Kidney (tissue), 14 donors: Measurements from ENCODE around the gene PNPO. TPM values are rescaled to one million over a fixed set of nuclear protein-coding genes. Genes with fewer than 3 reads are reported as not detected.
A peak's percentile ranks its signal among the peaks of the same experiment; 100 is the strongest.

Experiments
- DNase-seq, 5 donors: peaks; one replicate each; pipeline ENCODE4 v3.0.0-alpha.2; 2013 to 2020
- FAIRE-seq: peaks from 2 replicates; lab custom pipeline; 2012; peaks lifted over from hg19 to GRCh38; lab: Jason Lieb, UNC
- H3K27ac ChIP-seq, 2 donors: one replicate each; pipeline ENCODE4 v1.7.0; 2013; ENCODE audit warnings: low read depth in 2 of 2, low read length in 2 of 2, inconsistent platforms in 1 of 2
- H3K27me3 ChIP-seq: one replicate; pipeline ENCODE4 v1.7.1; 2013; ENCODE audit warnings: low read length, inconsistent platforms; ENCODE audit not compliant: control insufficient read depth, insufficient read depth
- H3K36me3 ChIP-seq, 3 donors: one replicate each; pipeline versions ENCODE4 v1.7.0 to v1.7.1; 2013; ENCODE audit warnings: low read length in 3 of 3, control low read depth in 1 of 3, inconsistent platforms in 1 of 3; ENCODE audit not compliant: insufficient read depth in 3 of 3, control insufficient read depth in 2 of 3
- H3K4me1 ChIP-seq, 3 donors: one replicate each; pipeline versions ENCODE4 v1.7.0 to v1.7.1; 2013; ENCODE audit warnings: low read length in 3 of 3, inconsistent platforms in 1 of 3, low read depth in 1 of 3; ENCODE audit not compliant: control insufficient read depth in 2 of 3, insufficient read depth in 2 of 3
- H3K4me3 ChIP-seq, 3 donors: one replicate each; pipeline versions ENCODE4 v1.7.0 to v1.8.1; 2013; ENCODE audit warnings: low read length in 3 of 3, control low read depth in 1 of 3, inconsistent platforms in 1 of 3
- H3K9ac ChIP-seq, 3 donors: one replicate each; pipeline versions ENCODE4 v1.7.0 to v1.7.1; 2013; ENCODE audit warnings: low read length in 3 of 3, control low read depth in 1 of 3, inconsistent platforms in 1 of 3
- H3K9me3 ChIP-seq, 3 donors: one replicate each; pipeline versions ENCODE4 v1.7.0 to v1.7.1; 2013; ENCODE audit warnings: low read length in 3 of 3, control low read depth in 1 of 3, inconsistent platforms in 1 of 3; ENCODE audit not compliant: control insufficient read depth in 2 of 3, insufficient read depth in 1 of 3
- intact Hi-C: fragments of 100-400 bp; cut with DNase I; formaldehyde crosslinking; loops from one replicate; pipeline ENCODE4 v1.11.1; 2022
- polyA plus RNA-seq: library from polyadenylated mRNA; stranded (reverse); fragments of 350-450 nt; fragmentation: Illumina TruSeq; extraction: RNeasy Lipid Tissue Mini Kit (QIAGEN cat#74804); gene quantifications from one replicate; pipeline ENCODE4 v1.2.3, GENCODE V29; 2014; ENCODE audit warnings: low read depth, low replicate concordance; ENCODE audit not compliant: insufficient read depth
- total RNA-seq: library from RNA; stranded (reverse); fragmentation: NEBNext Ultra II Directional; extraction: Animal tissue kit (Norgen Biotek cat#: 25700); gene quantifications from one replicate; pipeline ENCODE4 v1.2.1, GENCODE V29; 2021
- TF ChIP-seq, protein P1 (sequence below): IDR thresholded peaks from 3 replicates; pipeline ENCODE4 v1.5.1; 2012; ENCODE audit warnings: mild to moderate bottlenecking, moderate library complexity, borderline replicate concordance; ENCODE audit not compliant: insufficient read depth; ENCODE audit errors: extremely low read depth
- donor health status: control.
- donor health status: control.
- donor health status: control.
- donor health status: control.
- donor health status: control.
- donor health status: DM: yes; HTN: yes; CAD: no.
- donor health status: Normal renal cell carcinoma (clear cell type).

PNPO gene
- total and polyA plus RNA-seq, 2 donors from 2014 or later, result 45.1 to 55.8 TPM

- Histone ChIP-seq H3K9ac (no peak overlapping the region), H3K27me3 (no peaks in the 10 kb centered on the region), H3K4me3 (no peak overlapping the region), H3K27ac (no peak overlapping the region), H3K36me3 (no peaks in the 10 kb centered on the region), H3K9me3 (no peaks in the 10 kb centered on the region), H3K4me1 (peaks cover 0 to 2% (median 0%) of the 10 kb centered on the region in 3 donors)
- intact Hi-C loops, result no loop called here
- TF ChIP-seq, protein P1, sequence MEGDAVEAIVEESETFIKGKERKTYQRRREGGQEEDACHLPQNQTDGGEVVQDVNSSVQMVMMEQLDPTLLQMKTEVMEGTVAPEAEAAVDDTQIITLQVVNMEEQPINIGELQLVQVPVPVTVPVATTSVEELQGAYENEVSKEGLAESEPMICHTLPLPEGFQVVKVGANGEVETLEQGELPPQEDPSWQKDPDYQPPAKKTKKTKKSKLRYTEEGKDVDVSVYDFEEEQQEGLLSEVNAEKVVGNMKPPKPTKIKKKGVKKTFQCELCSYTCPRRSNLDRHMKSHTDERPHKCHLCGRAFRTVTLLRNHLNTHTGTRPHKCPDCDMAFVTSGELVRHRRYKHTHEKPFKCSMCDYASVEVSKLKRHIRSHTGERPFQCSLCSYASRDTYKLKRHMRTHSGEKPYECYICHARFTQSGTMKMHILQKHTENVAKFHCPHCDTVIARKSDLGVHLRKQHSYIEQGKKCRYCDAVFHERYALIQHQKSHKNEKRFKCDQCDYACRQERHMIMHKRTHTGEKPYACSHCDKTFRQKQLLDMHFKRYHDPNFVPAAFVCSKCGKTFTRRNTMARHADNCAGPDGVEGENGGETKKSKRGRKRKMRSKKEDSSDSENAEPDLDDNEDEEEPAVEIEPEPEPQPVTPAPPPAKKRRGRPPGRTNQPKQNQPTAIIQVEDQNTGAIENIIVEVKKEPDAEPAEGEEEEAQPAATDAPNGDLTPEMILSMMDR, result no peak
- FAIRE-seq (no peak), DNase-seq (peak in 4 of 5 donors; percentile 53 to 77 (median 60))
Observed at GRCh38 chr17:47995241-47995935, 54.0 kb downstream of the PNPO start.

DNA sequence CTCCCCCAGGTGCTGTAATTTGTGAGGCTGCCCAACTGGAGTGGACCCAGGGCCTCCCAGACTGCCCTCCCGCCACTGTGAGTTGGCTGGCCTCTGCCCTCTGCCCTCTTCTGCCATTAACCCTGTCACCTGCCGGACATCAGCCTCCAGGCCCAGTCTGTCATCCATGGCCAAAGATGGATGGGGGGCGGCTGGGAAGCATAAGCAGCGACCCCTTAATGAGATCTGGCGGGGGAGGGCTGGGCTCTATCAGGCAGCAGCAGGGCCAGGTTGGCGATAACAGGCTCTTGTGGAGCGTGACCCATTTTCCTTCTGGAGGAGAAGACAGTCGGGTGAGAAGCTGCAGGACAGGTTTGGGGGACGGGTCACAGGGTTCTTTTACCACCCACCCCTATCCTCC is 54.8 kb downstream of the PNPO start:
- TF ChIP-seq, protein P1, result no peak
- Histone ChIP-seq H3K4me1 (peaks cover 0 to 2% (median 0%) of the 10 kb centered on the region in 3 donors), H3K9ac (no peak overlapping the region), H3K9me3 (no peaks in the 10 kb centered on the region), H3K27me3 (no peaks in the 10 kb centered on the region), H3K27ac (no peak overlapping the region), H3K4me3 (no peak overlapping the region), H3K36me3 (no peaks in the 10 kb centered on the region)
- intact Hi-C loops, result no loop called here
- FAIRE-seq (no peak), DNase-seq (peak in 4 of 5 donors; percentile 51 to 82 (median 63))

GRCh38 chr17:47997586-47997985 is 56.2 kb downstream of the PNPO start:
- no peaks in the 10 kb centered on the region for H3K27me3 ChIP-seq
- TF ChIP-seq, protein P1, result no peak
- no peak for FAIRE-seq
- no peak overlapping the region for H3K4me3 ChIP-seq
- no peaks in the 10 kb centered on the region for H3K36me3 ChIP-seq
- no peaks in the 10 kb centered on the region for H3K9me3 ChIP-seq
- no peak for DNase-seq
- no peak overlapping the region for H3K27ac ChIP-seq
- intact Hi-C loops, result no loop called here
- peaks cover 0 to 7% (median 4%) of the 10 kb centered on the region in 3 donors for H3K4me1 ChIP-seq
- H3K9ac ChIP-seq, result no peak overlapping the region

DNA sequence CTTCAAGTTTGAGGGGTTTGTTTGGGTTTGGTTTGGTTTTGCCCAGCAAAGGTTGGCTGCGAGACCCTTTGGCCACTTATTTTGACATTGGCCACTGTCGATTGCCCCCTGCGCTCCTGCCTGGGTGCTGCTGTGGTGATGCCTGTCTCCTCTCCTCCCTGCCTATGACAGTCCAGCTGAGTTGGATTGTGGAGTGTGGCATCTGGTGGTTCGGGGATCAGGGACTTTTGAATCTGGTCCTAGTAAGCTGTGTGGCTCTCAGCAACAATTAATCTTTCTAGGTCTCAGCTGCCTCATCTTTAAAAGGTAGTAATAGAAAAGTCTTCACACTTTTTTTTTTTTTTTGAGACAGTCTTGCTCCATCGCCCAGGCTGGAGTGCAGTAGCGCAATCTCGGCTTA is 56.7 kb downstream of the PNPO start:
- no peak overlapping the region for H3K27ac ChIP-seq
- H3K9me3 ChIP-seq, result no peaks in the 10 kb centered on the region
- no peak overlapping the region for H3K9ac ChIP-seq
- H3K27me3 ChIP-seq, result no peaks in the 10 kb centered on the region
- DNase-seq (no peak), FAIRE-seq (no peak)
- TF ChIP-seq, protein P1, result no peak
- intact Hi-C loops, result no loop called here
- H3K36me3 ChIP-seq, result no peaks in the 10 kb centered on the region
- no peak overlapping the region for H3K4me3 ChIP-seq
- peaks cover 3 to 11% (median 7%) of the 10 kb centered on the region in 3 donors for H3K4me1 ChIP-seq
